K562 (cell line): ENCODE measurements around the gene GRIA4.

Experiments used
- CTCF ChIP-seq, 3 experiments: IDR thresholded peaks in 2 of 3; conservative IDR thresholded peaks in 1 of 3; 2 replicates each; pipeline ENCODE4 v1.5.1; 2011 to 2012; ENCODE audit warnings: low read length in 3 of 3, mild to moderate bottlenecking in 3 of 3, control low read depth in 2 of 3, improper control_type of control experiment in 1 of 3, inconsistent platforms in 1 of 3, low read depth in 1 of 3, mixed read lengths in 1 of 3, moderate library complexity in 1 of 3; ENCODE audit not compliant: insufficient read depth in 2 of 3
- POLR2A ChIP-seq: fragments of 450-650 bp; conservative IDR thresholded peaks from 2 replicates; pipeline ENCODE4 v1.6.1; 2016

- TF ChIP-seq POLR2A (no peak), CTCF (IDR thresholded peaks at IDR 0.05 in 2 of 3, conservative IDR thresholded peaks at IDR 0.05 in 1 of 3; ENCODE audit: insufficient read depth in 2 of 3, low read depth in 1 of 3, low read length in 3 of 3) (no peak)
Observed at GRCh38 chr11:106031202-106031810, 421.4 kb downstream of the GRIA4 start.
